ENCODE data around the gene AKR1C3. TPM values are rescaled to one million over a fixed set of nuclear protein-coding genes. Genes with fewer than 3 reads are reported as not detected.

AKR1C3 gene
- total RNA-seq, 1 experiment from 2014 or later: 36.3 TPM

DNA sequence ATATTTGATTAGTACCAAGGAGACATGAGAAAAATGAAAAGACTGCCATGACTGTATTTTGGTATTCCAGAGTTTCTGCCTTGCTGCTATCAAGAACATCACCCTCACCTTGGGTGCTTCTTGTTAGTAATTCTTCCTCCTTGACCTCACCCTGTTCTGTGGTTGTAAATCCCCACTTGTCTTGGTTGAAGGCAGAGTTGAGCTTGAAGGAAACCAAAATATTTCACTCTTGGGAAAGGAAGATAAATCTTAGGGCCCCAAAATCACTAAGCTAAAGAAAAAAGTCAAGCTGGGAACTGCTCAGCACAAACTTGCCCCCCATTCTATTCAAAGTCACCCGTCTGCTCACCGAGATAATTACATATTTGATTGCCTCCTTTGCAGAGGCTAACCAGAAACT is 20.6 kb upstream of the AKR1C3 start:
- no peak for DNase-seq
- H3K36me3 ChIP-seq: no peaks in the 10 kb centered on the region
- H3K4me1 ChIP-seq: peaks cover 20% of the 10 kb centered on the region
- no peak overlapping the region for H3K27ac ChIP-seq
- no peak overlapping the region for H3K4me3 ChIP-seq
- 0 out of 2 replicates have a peak, but pooled peaks cover 3% of the 10 kb centered on the region for H3K9me3 ChIP-seq (replicated peaks)
- H3K27me3 ChIP-seq: no peaks in the 10 kb centered on the region

DNA sequence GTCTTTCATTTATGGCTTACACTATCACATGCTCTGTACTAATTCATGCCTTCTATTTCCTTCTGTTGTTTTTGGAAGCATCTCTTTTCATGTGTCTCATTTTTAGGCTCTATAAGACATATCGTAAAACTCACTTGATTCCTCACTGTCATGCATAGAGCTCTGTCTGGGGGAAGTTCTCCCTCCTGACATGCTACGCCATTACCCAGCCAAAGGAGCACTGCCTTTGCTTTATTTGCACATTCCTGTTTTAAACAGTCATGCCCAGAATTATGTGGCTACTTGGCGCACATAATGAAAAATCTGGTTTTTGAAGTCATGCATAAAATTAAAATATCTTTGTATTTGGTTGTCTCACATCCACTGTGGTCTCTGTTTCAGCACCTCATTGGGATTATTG is 17.6 kb upstream of the AKR1C3 start:
- H3K9me3 ChIP-seq (replicated peaks): no peaks in the 10 kb centered on the region
- H3K4me1 ChIP-seq: peaks cover 10% of the 10 kb centered on the region
- no peaks in the 10 kb centered on the region for H3K27me3 ChIP-seq
- H3K36me3 ChIP-seq: no peaks in the 10 kb centered on the region
- no peak overlapping the region for H3K4me3 ChIP-seq
- no peak overlapping the region for H3K27ac ChIP-seq
- DNase-seq: no peak

DNA sequence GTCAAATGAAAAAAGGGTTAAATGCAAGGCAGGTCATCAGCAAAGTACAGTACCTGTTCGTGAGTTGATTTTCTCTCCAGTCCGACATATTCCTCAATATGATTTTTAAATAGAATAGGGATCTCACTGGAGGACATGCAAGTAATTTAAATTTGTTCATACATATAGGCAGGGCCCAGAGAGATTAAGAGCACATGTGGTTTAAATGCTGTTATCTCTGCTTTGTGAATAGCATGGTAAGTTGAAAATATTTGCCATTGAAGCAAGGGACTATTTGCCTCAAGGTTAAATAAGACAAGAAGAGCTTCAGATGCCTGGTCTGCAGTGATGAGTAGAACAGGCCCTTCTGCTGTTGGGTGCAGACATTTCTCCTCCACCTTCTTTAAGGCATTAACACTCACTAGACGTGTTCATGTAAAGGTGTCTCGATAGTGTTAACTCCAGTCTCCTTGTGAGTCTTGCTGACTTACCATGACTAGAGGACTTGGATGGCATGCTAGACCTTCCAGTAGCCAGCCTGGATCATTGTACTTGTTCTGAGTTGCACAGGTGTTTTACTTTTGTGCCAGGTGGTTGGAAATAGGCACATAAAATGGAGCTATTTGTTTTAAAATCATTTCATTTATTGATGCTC is 15.6 kb upstream of the AKR1C3 start:
- Histone ChIP-seq H3K36me3 (no peaks in the 10 kb centered on the region), H3K27ac (no peak overlapping the region), H3K27me3 (no peaks in the 10 kb centered on the region), H3K9me3 (replicated peaks) (no peaks in the 10 kb centered on the region), H3K4me1 (no peaks in the 10 kb centered on the region), H3K4me3 (no peak overlapping the region)
- DNase-seq: no peak

DNA sequence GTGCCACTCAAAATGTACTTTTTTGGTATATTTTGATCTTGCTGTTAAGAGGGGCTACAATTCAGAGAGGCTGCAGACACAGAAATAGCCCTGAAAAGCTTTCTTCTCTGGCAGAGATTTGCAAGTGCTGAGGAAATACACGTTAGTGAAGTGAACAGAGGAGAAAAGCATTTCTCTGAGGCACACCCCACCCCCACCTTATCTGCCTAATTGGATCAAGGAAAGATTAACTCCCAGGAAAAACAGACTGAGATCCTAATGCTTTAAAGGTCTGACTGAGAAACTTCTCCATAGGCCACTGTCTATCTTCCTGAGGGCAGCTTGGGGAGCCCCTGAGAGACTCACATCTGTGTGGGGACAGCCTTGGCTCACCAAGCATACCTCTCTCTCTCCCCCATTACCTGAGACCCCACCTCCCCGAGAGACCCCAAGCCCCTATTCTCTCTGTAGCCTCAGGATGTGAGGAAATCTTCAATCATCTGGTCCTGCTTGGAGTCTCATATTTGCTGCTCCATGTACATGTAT is 14.8 kb upstream of the AKR1C3 start:
- DNase-seq: no peak
- no peaks in the 10 kb centered on the region for H3K9me3 ChIP-seq (replicated peaks)
- no peaks in the 10 kb centered on the region for H3K27me3 ChIP-seq
- no peak overlapping the region for H3K27ac ChIP-seq
- no peak overlapping the region for H3K4me3 ChIP-seq
- H3K4me1 ChIP-seq: no peaks in the 10 kb centered on the region
- no peaks in the 10 kb centered on the region for H3K36me3 ChIP-seq

DNA sequence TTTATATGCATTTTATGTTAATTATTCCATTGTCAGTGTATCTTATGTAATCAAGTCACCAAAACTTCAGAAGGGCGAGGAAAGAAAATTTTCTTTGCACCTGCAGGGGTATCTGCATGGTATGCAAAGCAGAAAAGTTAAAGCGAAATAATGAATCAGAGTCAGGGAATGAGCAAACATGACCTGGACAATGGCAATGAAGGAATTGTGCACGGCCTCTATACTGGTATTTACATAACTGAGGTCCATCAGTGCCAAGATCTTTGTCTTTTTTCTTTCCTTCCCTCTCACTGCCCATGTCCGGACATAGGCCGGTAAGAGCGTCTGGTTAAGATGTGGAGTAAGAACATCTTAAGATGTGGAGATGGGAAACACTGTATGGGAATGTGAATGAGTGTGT is 14.4 kb upstream of the AKR1C3 start:
- no peaks in the 10 kb centered on the region for H3K27me3 ChIP-seq
- H3K36me3 ChIP-seq: no peaks in the 10 kb centered on the region
- DNase-seq: no peak
- H3K27ac ChIP-seq: no peak overlapping the region
- no peaks in the 10 kb centered on the region for H3K9me3 ChIP-seq (replicated peaks)
- H3K4me3 ChIP-seq: no peak overlapping the region
- no peaks in the 10 kb centered on the region for H3K4me1 ChIP-seq

DNA sequence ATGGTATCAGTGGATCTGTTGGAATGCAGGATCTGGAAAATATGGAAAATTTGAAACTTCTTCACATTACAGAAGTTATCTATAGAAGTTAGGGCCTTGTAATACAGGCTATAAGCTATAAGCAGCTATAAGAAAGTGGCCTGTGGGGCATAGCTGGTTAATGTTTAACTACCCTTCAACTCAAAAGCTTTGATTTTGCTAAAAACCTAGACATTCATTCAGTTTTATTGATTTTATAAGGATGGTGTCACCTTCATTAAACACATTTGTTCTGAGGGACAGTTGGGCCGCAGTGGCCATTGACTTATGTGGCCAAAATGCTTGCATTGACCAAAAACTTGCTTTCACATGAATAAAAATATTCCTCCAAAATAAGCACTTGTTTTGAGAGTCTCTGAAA is 13.1 kb upstream of the AKR1C3 start:
- Histone ChIP-seq H3K36me3 (no peaks in the 10 kb centered on the region), H3K27ac (no peak overlapping the region), H3K27me3 (no peaks in the 10 kb centered on the region), H3K4me1 (no peaks in the 10 kb centered on the region), H3K4me3 (no peak overlapping the region), H3K9me3 (replicated peaks) (no peaks in the 10 kb centered on the region)
- DNase-seq: no peak

DNA sequence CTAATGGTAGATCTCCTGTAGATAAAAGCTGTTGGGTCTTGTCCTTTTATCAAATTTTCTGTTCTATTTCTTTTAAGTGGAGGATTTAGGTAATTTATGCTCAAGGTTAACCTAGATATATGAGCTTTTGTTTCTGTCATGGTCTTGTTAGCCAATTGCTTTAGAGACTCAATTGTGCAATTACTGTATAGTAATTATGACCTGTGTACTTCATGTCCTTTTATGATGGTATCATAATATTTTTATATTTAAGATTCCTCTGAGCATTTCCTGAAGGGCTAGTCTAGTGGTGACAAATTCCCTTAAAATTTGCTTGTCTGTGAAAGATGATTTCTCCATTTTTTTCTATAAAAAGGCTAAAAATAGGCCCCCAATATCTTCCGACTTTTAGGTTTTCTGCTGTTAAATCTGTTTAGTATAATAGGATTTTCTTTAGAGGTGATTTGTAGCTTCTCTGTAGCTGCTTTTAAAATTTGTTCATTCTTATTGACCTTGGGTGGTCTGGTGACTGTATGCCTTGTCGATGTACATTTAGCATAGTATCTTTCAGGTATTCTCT is 5.4 kb upstream of the AKR1C3 start:
- no peaks in the 10 kb centered on the region for H3K36me3 ChIP-seq
- H3K4me1 ChIP-seq: 0 out of 2 replicates have a peak, but pooled peaks cover 2% of the 10 kb centered on the region
- no peak overlapping the region for H3K27ac ChIP-seq
- H3K4me3 ChIP-seq: no peak overlapping the region
- no peaks in the 10 kb centered on the region for H3K27me3 ChIP-seq
- DNase-seq: no peak
- H3K9me3 ChIP-seq (replicated peaks): 0 out of 2 replicates have a peak, but pooled peaks cover 2% of the 10 kb centered on the region

DNA sequence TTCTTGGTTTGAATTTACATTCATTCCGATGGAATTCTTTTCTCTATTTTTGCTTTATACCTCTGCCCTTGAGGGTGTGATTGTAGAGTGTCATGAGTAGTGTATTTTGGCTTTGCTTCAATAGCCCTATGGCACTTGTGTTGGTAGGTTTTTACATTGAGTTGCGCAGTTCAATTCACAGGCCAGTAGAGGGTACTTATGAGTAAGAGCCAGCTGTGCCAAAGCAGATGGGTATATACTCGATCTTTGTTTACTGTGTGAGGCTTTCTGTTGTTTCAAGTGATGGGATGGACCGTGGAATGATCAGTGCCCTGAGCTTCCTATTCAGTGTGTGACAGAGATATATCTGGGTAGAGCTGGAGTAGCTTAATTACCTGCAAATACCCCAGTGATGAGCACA is 4.3 kb upstream of the AKR1C3 start:
- Histone ChIP-seq H3K27ac (no peak overlapping the region), H3K4me1 (0 out of 2 replicates have a peak, but pooled peaks cover 3% of the 10 kb centered on the region), H3K36me3 (no peaks in the 10 kb centered on the region), H3K9me3 (replicated peaks) (0 out of 2 replicates have a peak, but pooled peaks cover 2% of the 10 kb centered on the region), H3K27me3 (no peaks in the 10 kb centered on the region), H3K4me3 (no peak overlapping the region)
- peak; percentile 9 to 42 for DNase-seq

DNA sequence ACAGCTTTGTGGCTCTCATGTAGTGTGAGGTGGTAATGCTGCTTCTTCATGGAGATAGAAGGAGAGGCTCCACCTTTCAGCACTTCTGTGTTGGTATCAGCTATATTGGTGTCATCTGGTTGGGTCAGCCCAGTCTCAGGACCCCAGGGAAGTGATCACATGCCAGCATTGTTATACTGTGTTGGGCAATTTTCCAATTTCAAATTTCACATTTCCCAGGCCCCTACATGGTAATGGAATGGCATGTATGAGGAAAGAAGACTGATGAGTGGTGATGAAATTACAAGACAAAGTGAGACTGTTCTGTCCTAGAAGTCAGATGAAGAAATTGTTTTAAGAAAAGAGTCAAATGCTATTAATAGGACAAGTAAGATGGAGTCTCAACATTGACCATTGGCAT is 3.7 kb upstream of the AKR1C3 start:
- no peak overlapping the region for H3K4me3 ChIP-seq
- H3K27ac ChIP-seq: no peak overlapping the region
- H3K27me3 ChIP-seq: no peaks in the 10 kb centered on the region
- H3K36me3 ChIP-seq: no peaks in the 10 kb centered on the region
- DNase-seq: no peak
- H3K4me1 ChIP-seq: 0 out of 2 replicates have a peak, but pooled peaks cover 3% of the 10 kb centered on the region
- 0 out of 2 replicates have a peak, but pooled peaks cover 2% of the 10 kb centered on the region for H3K9me3 ChIP-seq (replicated peaks)

DNA sequence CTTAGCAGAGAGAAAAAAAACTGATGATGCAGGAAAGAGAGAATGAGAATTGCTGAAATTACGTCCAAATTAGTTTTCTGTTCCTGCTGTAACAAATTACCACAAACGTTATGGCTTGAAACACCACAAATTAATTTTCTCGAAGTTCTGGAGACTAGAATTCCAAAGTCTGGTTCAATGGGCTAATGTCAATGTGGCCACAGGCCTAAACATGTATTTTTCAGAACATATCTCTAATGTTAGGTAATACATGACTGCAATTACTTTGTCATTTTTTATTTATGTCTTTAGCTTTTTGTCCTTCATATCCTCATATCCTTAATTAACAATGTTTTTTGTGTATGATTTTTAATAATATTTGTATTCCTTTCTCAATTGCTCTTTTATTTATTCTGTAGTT is 3.0 kb upstream of the AKR1C3 start:
- H3K4me1 ChIP-seq: 0 out of 2 replicates have a peak, but pooled peaks cover 3% of the 10 kb centered on the region
- H3K9me3 ChIP-seq (replicated peaks): 0 out of 2 replicates have a peak, but pooled peaks cover 2% of the 10 kb centered on the region
- H3K4me3 ChIP-seq: no peak overlapping the region
- no peak overlapping the region for H3K27ac ChIP-seq
- no peaks in the 10 kb centered on the region for H3K36me3 ChIP-seq
- DNase-seq: no peak
- H3K27me3 ChIP-seq: no peaks in the 10 kb centered on the region

DNA sequence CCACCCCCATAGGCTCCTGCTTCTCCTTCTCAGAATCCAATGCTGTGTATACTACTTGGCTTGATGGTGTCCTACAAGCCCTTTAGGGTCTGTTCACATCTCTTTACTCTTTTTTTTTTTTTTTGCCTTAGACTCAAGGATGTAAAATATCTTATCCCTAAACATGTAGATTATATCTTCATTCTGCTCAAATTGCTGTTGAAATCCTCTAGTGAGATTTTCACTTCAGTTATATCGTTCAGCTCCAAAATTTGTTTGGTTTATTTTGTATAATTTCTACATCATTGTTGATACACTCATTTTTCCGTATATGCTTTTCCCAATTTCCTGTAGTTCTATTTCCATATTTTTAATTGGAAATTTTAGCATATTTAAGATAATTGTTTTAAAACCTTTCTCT is 1.8 kb upstream of the AKR1C3 start:
- Histone ChIP-seq H3K4me1 (0 out of 2 replicates have a peak, but pooled peaks cover 3% of the 10 kb centered on the region), H3K27me3 (no peaks in the 10 kb centered on the region), H3K9me3 (replicated peaks) (0 out of 2 replicates have a peak, but pooled peaks cover 2% of the 10 kb centered on the region), H3K27ac (no peak overlapping the region), H3K4me3 (no peak overlapping the region), H3K36me3 (no peaks in the 10 kb centered on the region)
- no peak for DNase-seq

DNA sequence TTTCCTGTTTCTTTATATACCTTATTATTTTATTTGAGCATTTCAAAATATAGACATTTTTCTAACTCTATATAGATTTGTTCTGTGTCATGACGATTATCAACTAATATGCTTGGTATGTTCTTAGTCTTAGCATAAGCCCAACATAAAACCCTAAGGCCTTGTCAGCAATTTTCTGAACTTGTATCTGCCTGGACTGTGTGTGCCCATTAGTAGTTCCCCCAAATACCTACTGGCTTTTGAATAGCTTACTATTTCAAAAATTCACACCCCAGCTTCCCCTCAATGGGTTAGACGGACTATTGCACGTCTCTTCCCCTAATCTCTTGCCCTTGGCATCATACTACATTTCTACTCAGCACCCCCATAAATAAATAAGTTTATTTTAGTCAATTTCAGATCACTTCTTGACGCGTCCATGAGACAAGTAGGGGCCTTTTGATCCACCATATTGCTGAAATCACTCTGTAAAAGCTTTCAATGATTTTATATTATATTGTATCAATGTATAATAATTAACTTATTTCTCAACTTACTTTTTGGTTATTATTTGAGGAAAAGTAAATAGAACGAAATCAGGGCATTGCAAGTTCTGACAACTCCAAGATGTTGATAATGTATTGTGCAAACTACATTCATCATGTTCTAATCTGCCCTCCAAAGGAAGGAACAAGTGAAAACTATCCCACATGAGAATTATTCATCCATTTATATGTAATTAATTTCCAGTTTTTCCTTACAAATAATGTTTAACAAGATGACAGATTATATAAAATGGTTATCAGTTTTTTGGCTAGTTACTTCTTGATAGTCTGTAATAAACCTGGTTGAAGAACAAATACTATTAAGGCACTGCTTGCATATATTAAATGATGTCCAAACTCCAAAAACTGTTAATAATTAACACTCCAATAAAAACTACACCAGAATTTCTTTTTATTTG is 1.1 kb upstream of the AKR1C3 start:
- Histone ChIP-seq H3K36me3 (no peaks in the 10 kb centered on the region), H3K27me3 (no peaks in the 10 kb centered on the region), H3K4me3 (no peak overlapping the region; the same call in 1 of the 2 replicates), H3K27ac (no peak overlapping the region; the same call in 1 of the 2 replicates), H3K4me1 (0 out of 2 replicates have a peak, but pooled peaks cover 3% of the 10 kb centered on the region), H3K9me3 (replicated peaks) (0 out of 2 replicates have a peak, but pooled peaks cover 2% of the 10 kb centered on the region)
- DNase-seq: no peak

DNA sequence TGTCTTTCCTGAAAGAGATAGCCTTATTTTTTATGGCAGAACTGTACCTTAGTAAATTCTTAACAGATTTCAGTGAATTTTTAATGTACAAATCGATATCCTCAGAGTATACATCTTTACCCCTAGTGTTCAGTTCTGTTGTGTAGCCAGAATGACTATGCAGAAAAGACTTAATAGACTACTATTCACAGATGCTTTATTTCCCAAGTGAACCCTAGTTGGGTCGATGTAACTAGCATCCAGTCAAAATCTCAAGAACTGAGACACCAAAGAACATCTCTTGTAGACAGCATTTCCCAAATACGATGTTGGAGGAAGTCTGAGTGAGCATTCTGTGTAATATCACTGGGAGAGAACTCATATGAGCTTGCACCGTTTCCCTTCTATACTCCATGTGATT is 1.5 kb downstream of the AKR1C3 start:
- H3K36me3 ChIP-seq: no peaks in the 10 kb centered on the region
- H3K27me3 ChIP-seq: no peaks in the 10 kb centered on the region
- no peak for DNase-seq
- no peak overlapping the region for H3K4me3 ChIP-seq
- 0 out of 2 replicates have a peak, but pooled peaks cover 3% of the 10 kb centered on the region for H3K4me1 ChIP-seq
- H3K9me3 ChIP-seq (replicated peaks): no peaks in the 10 kb centered on the region
- H3K27ac ChIP-seq: no peak overlapping the region

DNA sequence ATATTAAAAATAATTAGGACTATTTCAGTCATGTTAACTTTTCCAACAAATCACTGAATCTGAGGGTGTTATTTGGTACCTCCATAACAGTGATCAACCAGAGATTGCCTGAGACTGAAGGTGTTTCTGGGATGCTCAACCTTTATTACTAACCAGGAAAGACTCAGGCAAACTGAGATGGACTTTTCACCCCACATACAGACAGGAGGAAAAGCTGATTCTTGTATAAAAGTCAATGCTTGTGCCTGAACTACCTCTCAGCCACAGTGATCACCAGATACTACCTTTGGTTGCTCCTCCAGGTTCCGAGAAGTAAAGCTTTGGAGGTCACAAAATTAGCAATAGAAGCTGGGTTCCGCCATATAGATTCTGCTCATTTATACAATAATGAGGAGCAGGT is 1.9 kb downstream of the AKR1C3 start:
- Histone ChIP-seq H3K27ac (no peak overlapping the region), H3K4me3 (no peak overlapping the region), H3K9me3 (replicated peaks) (no peaks in the 10 kb centered on the region), H3K4me1 (0 out of 2 replicates have a peak, but pooled peaks cover 3% of the 10 kb centered on the region), H3K36me3 (no peaks in the 10 kb centered on the region; the same call in 1 of the 2 replicates), H3K27me3 (no peaks in the 10 kb centered on the region)
- no peak for DNase-seq
